Glomerular endothelial cell (primary cell): ENCODE measurements around the gene KRTAP10-3. TPM values are rescaled to one million over a fixed set of nuclear protein-coding genes. Genes with fewer than 3 reads are reported as not detected.
"Not testable (repeated sequence)": the region's sequence is repeated elsewhere in the genome, so short reads cannot be mapped to it uniquely, and the experiment has no call there.

ENCODE experiments used
- DNase-seq: peaks from one replicate; pipeline ENCODE4 v3.0.0-alpha.2; 2011; ENCODE audit warnings: low read depth, low spot score; ENCODE audit errors: extremely low read depth
- total RNA-seq: library from RNA; depleted of rRNA; stranded (reverse); fragments of >200 nt; gene quantifications from 2 replicates; pipeline ENCODE4 v1.2.3, GENCODE V29; 2015

Gene KRTAP10-3
- total RNA-seq = not detected in 2 replicates

- DNase-seq = no peak
These were observed at the start of gene KRTAP10-3 for GRCh38 chr21:44558695-44559094. TSS of gene KRTAP10-3 (minus strand) at chr21:44558795. CDS start at chr21:44558715, 80 bp downstream.

- DNase-seq = no peak
These were observed 47.9 kb upstream of the KRTAP10-3 start for GRCh38 chr21:44606495-44606894.

- no peak for DNase-seq
These were observed 45.3 kb upstream of the KRTAP10-3 start for GRCh38 chr21:44603911-44604310.

- no peak for DNase-seq
These were observed 44.7 kb upstream of the KRTAP10-3 start for GRCh38 chr21:44603109-44603875.

- DNase-seq = no peak
These were observed 43.9 kb upstream of the KRTAP10-3 start for GRCh38 chr21:44602463-44602850.

GRCh38 chr21:44601596-44602462 lies 43.2 kb upstream of the KRTAP10-3 start:
- DNase-seq = no peak

GRCh38 chr21:44601091-44601490 lies 42.5 kb upstream of the KRTAP10-3 start:
- not testable (repeated sequence) for DNase-seq

- not testable (repeated sequence) for DNase-seq
These were observed 41.8 kb upstream of the KRTAP10-3 start, which contains the start of gene KRTAP10-7 for GRCh38 chr21:44600118-44600978. TSS of gene KRTAP10-7 (plus strand) at chr21:44600597. CDS start at chr21:44600622, 25 bp downstream.

GRCh38 chr21:44599264-44600029 lies 40.9 kb upstream of the KRTAP10-3 start:
- no peak for DNase-seq

- no peak for DNase-seq
These were observed 39.5 kb upstream of the KRTAP10-3 start for GRCh38 chr21:44598061-44598460.

- no peak for DNase-seq
These were observed 37.6 kb upstream of the KRTAP10-3 start for GRCh38 chr21:44596068-44596725.

- no peak for DNase-seq
These were observed 36.9 kb upstream of the KRTAP10-3 start for GRCh38 chr21:44595524-44595923.

- DNase-seq = no peak
These were observed 35.9 kb upstream of the KRTAP10-3 start for GRCh38 chr21:44594406-44594916.

GRCh38 chr21:44593598-44594405 lies 35.2 kb upstream of the KRTAP10-3 start:
- DNase-seq = no peak

GRCh38 chr21:44592446-44593311 lies 34.1 kb upstream of the KRTAP10-3 start, which contains the start of gene KRTAP10-6:
TSS of gene KRTAP10-6 (minus strand) at chr21:44592505. CDS start at chr21:44592484, 21 bp downstream.
- no peak for DNase-seq

- DNase-seq = not testable (repeated sequence)
These were observed 33.2 kb upstream of the KRTAP10-3 start for GRCh38 chr21:44591801-44592130.
